Activated gamma-delta T cell (primary cell): ENCODE data around the gene MYH15.

Experiments used
- DNase-seq: peaks from one replicate; lab custom pipeline; 2025; lab: John Stamatoyannopoulos, UW
- total RNA-seq, 2 donors: gene quantifications; one replicate each; lab custom pipeline; 2026; lab: John Stamatoyannopoulos, UW

Gene MYH15
- total RNA-seq, result 0.41 to 0.44 reads per million in 2 donors

DNA sequence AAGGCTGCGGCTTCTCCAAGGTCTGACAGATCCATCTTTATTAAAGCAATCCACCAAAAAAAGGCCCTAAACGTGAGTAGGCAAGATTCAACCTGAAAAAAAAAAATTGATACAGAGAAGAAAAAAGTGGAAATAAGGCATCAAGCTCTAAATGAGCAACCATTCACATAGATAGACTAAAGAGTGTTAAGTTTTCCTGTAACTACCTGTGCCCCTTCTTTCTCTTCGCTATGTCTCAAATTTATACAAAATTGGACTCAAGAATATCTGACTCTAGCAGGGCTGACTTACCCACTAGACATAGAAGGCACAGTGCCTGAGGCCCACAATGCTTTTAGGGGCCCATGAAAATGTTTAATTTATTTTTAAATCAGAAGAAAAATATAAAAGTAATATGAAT lies at the start of gene MYH15:
Gene MYH15 (minus strand): TSS at position 101 of the 400 bp plus-strand sequence. CDS start 66 bp downstream, at position 35.
- no peak for DNase-seq

GRCh38 chr3:108555966-108556581 lies 45.7 kb upstream of the MYH15 start:
- DNase-seq, result no peak

DNA sequence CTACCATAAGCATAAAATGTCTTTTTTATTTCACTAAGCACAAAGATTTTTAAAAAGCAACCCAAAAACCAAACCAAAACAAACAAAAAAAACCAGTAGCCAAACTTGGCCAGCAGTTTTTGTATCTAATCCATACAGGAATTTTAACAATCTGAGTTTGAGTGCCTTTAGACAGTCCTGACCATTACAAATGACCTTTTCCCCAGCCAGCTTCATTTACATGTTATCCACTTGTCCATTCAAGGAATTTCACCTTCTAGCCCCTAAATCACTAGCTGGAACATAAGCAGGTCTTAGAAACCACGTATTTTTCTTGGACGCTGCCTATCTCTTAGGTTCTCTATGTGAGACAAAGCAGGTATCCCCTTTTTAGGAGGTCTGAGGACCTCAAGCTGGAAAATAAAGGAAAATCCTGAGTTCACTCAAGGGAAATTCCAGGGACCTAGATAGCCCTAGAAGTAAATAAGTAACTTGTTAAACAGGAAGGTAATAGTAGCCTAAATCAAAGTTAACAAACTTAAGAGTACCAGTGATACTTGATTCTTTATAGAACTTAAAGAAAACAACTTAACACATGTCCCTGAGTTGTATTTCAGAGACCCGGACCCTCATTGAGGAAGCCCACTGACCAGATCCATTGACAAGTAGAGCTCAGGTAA lies 44.6 kb upstream of the MYH15 start:
- no peak for DNase-seq

- no peak for DNase-seq
Observed at GRCh38 chr3:108554229-108554628, 43.8 kb upstream of the MYH15 start.

GRCh38 chr3:108552267-108553159 lies 42.1 kb upstream of the MYH15 start:
- no peak for DNase-seq

- DNase-seq, result no peak
Observed at GRCh38 chr3:108548886-108549285, 38.5 kb upstream of the MYH15 start.

DNA sequence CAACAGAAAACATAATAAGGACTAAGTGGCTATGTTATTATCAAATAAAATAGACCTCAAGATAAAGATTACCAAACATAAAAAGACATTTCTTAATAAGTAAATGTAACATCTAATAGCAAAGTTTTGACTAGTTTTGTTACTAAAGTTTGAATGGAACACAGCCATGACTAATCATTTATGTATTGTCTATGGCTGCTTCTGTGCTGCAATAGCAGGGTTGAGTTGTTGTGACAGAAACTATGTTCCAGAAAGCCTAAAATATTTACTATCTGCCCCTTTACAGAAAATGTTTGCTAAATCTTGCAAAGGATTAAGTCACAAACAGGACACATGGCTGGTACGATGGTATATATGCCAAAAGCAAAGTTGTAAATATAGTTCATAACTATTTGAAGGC lies 37.9 kb upstream of the MYH15 start:
- no peak for DNase-seq

GRCh38 chr3:108546692-108547091 lies 36.3 kb upstream of the MYH15 start:
- DNase-seq, result no peak

- DNase-seq, result no peak
Observed at GRCh38 chr3:108546247-108546646, 35.9 kb upstream of the MYH15 start.

DNA sequence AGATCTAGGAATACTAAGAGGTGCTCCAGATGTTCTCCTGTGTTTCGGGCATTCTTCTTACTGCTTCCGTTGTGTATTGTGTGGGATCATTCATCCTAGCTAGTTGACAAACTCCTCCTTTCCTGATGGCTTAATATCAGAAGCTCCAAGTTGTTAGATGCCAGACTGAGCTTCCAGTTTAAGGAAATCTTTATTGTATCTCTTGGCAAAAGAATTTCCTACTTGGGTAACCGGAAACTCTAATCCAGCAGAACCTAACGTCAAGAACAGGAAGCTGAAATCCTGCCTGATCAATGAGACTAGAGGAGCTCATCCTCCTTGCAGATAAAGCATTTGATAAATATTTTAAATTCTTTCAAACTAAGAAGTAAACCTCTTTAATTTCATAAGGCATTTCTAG lies 27.7 kb upstream of the MYH15 start:
- DNase-seq, result no peak

- DNase-seq, result no peak
Observed at GRCh38 chr3:108528459-108529252, 18.3 kb upstream of the MYH15 start.

DNA sequence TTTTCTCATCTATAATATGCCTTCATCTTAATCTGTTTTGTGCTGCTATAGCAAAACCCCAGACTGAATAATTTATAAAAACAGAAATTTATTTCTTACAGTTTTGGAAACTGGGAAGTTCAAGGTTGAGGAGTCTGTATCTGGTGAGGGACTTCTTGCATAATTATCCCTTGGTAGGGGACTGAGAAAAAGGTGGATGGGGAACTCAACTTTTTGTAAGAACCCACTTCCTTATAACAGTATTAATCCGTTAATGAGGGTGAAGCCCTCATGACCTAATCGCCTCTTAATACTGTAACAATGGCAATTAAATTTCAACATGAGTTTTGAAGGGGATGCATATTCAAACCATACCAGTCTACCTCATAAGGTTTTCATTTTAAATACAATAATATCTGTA lies 17.4 kb upstream of the MYH15 start:
- DNase-seq, result no peak

- DNase-seq, result no peak
Observed at GRCh38 chr3:108527109-108527508, 16.7 kb upstream of the MYH15 start.

DNA sequence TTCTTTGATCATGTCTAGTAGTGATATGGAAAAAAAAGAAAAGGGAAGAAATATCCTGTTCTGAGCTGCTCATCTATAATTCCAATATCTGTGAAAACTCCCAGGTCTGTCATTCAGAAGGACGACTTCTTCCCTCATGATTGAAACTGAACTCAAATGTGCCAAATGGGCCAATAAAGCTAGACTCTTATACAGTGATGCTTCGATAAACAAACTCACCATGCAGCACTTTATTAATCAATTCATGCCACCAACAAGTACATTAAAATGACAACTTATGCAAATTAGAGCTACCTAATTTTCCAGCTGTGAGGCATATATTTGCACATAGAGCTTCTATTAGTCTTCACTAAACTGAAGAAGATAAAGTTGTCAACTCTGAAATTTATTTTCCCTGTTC lies 15.6 kb upstream of the MYH15 start:
- no peak for DNase-seq

GRCh38 chr3:108525256-108525655 lies 14.9 kb upstream of the MYH15 start:
- DNase-seq, result no peak

DNA sequence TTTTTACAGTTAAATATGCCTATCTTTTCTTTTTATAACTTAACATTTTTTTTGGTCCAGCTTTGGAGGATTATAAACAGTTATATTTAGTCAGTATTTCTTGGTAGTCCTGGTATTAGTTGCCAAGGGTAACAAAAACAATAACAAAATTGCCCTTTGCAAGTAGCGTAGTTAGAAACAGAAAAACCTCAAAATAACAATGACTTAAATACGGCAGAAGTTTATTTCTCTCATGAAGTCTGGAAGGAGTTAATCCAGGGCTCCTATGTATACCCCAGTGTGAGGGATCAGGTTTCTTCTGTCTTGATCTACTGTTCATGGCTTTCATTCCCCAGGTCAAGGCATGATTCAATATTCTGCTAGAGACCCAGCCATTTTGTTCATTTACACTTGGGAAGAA lies 14.1 kb upstream of the MYH15 start:
- no peak for DNase-seq

DNA sequence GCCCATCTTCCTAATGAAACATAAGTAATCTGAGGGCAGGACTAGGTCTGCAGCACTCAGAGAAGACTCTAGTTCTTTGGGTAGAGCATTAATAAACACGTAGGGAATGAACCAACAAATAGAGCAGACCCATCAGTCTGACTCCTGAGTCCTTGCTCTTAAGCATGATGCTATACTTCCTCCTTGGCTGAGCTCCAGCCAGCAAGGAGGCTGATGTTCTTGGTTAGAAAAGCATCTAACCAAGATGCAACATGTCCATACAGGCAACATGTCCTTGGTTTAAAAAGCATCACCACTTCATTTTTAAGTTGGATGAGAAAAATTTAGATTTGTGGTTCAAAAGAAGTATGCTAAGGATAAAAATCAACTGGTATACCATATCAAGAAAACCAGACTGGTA lies 8.5 kb upstream of the MYH15 start:
- no peak for DNase-seq

- no peak for DNase-seq
Observed at GRCh38 chr3:108516881-108517280, 6.5 kb upstream of the MYH15 start.

DNA sequence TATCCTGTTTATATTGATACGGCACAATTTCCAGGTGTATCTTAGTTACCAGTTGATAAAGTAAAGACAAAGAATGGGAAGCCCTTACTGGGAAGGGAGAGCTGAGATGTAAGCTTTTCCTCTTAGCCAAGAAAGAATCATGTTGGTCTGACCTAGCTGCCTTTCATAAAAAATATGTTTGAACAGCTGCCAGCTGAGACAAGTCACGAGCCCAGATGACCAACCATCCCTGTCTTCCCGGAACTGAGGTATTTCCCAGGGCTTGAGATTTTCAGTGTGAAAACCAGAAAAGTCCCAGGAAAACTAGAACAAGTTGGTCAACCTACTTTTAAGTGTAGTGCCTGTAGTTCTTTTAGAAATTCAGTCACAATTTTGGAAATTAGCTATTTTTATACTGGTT lies 3.6 kb upstream of the MYH15 start:
- no peak for DNase-seq

DNA sequence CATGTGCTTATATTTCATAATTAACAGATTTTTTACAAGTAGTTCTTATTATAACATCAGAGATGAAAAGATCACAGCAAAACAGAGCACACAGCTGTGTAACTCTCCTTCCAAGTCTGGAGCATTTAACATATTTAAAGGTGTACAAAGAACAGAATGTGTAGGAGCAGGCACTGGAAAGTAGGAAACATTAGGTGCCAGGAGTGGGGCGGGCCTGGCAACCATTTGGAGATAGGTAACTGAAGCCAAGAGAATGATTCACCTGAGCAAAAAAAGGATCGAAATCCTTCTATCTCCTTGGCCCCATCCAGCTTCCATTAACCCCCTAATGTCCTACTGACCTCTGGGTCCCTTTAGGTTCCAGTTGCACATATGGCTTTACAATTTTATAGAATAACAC lies 2.3 kb upstream of the MYH15 start:
- no peak for DNase-seq

- no peak for DNase-seq
Observed at GRCh38 chr3:108511490-108511889, 1.1 kb upstream of the MYH15 start.

DNA sequence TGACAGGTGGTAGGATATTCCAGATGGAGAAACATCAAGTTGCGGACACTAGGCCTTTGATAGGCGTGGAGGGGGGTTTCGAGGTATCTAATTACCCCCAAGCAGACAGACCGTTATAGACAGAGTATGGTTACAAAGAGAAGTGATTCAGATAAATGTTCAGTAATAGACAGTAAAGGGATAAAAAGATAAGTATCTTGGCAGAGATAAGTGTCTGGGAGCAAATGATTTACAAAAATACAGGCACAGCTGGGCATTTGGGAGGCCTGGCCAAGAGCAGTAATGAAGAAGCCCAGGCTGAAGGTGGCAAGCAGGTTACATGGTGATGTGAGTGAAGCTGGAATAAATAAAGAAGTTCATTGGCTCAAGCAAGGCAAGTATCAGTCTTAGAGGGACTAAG lies 659 bp upstream of the MYH15 start:
- DNase-seq, result no peak
